ENCODE results near the gene MAP2. TPM values are rescaled to one million over a fixed set of nuclear protein-coding genes. Genes with fewer than 3 reads are reported as not detected.

Gene MAP2
- total and polyA plus RNA-seq, 10 of the 15 experiments (the other 5 are each of a cell fraction or from before 2014, with no cell fraction given), result 0.01 TPM; not detected in 9

DNA sequence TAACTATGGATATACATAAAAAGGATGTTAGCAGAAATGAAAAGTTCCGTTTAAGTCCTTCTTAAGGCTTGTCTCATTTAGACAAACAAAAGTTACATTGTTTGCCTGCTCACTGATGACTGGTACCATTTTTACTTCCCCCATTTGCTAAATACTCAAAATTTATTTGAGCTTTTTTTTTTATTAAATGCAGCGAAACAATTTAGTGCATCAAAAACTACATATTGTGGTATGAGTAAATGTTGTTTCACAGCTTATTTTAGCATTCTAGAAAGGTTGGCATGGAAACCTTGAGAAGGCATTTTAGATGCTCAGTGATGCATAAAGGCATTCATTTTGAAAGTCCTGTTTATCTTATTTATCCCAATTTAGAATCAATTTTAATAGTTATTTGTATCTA, 100.0 kb downstream of the MAP2 start (continued):
- no peak for TF ChIP-seq CHD2 (IDR thresholded peaks at IDR 0.05; ENCODE audit: borderline replicate concordance, low read depth, low read length)
- no peak for TF ChIP-seq ZBED1 (IDR thresholded peaks at IDR 0.05; ENCODE audit: borderline replicate concordance)
- TF ChIP-seq, protein P1, sequence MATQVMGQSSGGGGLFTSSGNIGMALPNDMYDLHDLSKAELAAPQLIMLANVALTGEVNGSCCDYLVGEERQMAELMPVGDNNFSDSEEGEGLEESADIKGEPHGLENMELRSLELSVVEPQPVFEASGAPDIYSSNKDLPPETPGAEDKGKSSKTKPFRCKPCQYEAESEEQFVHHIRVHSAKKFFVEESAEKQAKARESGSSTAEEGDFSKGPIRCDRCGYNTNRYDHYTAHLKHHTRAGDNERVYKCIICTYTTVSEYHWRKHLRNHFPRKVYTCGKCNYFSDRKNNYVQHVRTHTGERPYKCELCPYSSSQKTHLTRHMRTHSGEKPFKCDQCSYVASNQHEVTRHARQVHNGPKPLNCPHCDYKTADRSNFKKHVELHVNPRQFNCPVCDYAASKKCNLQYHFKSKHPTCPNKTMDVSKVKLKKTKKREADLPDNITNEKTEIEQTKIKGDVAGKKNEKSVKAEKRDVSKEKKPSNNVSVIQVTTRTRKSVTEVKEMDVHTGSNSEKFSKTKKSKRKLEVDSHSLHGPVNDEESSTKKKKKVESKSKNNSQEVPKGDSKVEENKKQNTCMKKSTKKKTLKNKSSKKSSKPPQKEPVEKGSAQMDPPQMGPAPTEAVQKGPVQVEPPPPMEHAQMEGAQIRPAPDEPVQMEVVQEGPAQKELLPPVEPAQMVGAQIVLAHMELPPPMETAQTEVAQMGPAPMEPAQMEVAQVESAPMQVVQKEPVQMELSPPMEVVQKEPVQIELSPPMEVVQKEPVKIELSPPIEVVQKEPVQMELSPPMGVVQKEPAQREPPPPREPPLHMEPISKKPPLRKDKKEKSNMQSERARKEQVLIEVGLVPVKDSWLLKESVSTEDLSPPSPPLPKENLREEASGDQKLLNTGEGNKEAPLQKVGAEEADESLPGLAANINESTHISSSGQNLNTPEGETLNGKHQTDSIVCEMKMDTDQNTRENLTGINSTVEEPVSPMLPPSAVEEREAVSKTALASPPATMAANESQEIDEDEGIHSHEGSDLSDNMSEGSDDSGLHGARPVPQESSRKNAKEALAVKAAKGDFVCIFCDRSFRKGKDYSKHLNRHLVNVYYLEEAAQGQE (IDR thresholded peaks at IDR 0.05; ENCODE audit: low read depth, low read length), result no peak
- no peak for TF ChIP-seq TCF7 (IDR thresholded peaks at IDR 0.05; ENCODE audit: borderline replicate concordance)
- no peak for TF ChIP-seq POLR2A (IDR thresholded peaks at IDR 0.05; ENCODE audit: low read depth, low read length)
- TF ChIP-seq, protein P2, sequence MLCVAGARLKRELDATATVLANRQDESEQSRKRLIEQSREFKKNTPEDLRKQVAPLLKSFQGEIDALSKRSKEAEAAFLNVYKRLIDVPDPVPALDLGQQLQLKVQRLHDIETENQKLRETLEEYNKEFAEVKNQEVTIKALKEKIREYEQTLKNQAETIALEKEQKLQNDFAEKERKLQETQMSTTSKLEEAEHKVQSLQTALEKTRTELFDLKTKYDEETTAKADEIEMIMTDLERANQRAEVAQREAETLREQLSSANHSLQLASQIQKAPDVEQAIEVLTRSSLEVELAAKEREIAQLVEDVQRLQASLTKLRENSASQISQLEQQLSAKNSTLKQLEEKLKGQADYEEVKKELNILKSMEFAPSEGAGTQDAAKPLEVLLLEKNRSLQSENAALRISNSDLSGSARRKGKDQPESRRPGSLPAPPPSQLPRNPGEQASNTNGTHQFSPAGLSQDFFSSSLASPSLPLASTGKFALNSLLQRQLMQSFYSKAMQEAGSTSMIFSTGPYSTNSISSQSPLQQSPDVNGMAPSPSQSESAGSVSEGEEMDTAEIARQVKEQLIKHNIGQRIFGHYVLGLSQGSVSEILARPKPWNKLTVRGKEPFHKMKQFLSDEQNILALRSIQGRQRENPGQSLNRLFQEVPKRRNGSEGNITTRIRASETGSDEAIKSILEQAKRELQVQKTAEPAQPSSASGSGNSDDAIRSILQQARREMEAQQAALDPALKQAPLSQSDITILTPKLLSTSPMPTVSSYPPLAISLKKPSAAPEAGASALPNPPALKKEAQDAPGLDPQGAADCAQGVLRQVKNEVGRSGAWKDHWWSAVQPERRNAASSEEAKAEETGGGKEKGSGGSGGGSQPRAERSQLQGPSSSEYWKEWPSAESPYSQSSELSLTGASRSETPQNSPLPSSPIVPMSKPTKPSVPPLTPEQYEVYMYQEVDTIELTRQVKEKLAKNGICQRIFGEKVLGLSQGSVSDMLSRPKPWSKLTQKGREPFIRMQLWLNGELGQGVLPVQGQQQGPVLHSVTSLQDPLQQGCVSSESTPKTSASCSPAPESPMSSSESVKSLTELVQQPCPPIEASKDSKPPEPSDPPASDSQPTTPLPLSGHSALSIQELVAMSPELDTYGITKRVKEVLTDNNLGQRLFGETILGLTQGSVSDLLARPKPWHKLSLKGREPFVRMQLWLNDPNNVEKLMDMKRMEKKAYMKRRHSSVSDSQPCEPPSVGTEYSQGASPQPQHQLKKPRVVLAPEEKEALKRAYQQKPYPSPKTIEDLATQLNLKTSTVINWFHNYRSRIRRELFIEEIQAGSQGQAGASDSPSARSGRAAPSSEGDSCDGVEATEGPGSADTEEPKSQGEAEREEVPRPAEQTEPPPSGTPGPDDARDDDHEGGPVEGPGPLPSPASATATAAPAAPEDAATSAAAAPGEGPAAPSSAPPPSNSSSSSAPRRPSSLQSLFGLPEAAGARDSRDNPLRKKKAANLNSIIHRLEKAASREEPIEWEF (IDR thresholded peaks at IDR 0.05; ENCODE audit: insufficient replicate concordance, low read depth, low read length), result no peak
- TF ChIP-seq, protein P3, sequence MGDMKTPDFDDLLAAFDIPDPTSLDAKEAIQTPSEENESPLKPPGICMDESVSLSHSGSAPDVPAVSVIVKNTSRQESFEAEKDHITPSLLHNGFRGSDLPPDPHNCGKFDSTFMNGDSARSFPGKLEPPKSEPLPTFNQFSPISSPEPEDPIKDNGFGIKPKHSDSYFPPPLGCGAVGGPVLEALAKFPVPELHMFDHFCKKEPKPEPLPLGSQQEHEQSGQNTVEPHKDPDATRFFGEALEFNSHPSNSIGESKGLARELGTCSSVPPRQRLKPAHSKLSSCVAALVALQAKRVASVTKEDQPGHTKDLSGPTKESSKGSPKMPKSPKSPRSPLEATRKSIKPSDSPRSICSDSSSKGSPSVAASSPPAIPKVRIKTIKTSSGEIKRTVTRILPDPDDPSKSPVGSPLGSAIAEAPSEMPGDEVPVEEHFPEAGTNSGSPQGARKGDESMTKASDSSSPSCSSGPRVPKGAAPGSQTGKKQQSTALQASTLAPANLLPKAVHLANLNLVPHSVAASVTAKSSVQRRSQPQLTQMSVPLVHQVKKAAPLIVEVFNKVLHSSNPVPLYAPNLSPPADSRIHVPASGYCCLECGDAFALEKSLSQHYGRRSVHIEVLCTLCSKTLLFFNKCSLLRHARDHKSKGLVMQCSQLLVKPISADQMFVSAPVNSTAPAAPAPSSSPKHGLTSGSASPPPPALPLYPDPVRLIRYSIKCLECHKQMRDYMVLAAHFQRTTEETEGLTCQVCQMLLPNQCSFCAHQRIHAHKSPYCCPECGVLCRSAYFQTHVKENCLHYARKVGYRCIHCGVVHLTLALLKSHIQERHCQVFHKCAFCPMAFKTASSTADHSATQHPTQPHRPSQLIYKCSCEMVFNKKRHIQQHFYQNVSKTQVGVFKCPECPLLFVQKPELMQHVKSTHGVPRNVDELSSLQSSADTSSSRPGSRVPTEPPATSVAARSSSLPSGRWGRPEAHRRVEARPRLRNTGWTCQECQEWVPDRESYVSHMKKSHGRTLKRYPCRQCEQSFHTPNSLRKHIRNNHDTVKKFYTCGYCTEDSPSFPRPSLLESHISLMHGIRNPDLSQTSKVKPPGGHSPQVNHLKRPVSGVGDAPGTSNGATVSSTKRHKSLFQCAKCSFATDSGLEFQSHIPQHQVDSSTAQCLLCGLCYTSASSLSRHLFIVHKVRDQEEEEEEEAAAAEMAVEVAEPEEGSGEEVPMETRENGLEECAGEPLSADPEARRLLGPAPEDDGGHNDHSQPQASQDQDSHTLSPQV (IDR thresholded peaks at IDR 0.05), result no peak
- TF ChIP-seq SMAD1 (IDR thresholded peaks at IDR 0.05; ENCODE audit: low read depth, partially characterized antibody), result no peak
- no peak for TF ChIP-seq ESRRA (IDR thresholded peaks at IDR 0.05; ENCODE audit: low read length)
- TF ChIP-seq NRF1 (conservative IDR thresholded peaks at IDR 0.05; ENCODE audit: low read depth, low read length), result no peak
- no peak for TF ChIP-seq IRF4 (IDR thresholded peaks at IDR 0.05; ENCODE audit: low read depth, low read length)
- no peak for TF ChIP-seq EP300 (IDR thresholded peaks at IDR 0.05; ENCODE audit: borderline replicate concordance in 1 of 2, control insufficient read depth in 1 of 2, low read depth in 2 of 2, low read length in 2 of 2)
- TF ChIP-seq MTA2 (IDR thresholded peaks at IDR 0.05; ENCODE audit: low read depth), result no peak
- TF ChIP-seq JUND (IDR thresholded peaks at IDR 0.05; ENCODE audit: low read depth, low read length), result no peak
- TF ChIP-seq, protein P4, sequence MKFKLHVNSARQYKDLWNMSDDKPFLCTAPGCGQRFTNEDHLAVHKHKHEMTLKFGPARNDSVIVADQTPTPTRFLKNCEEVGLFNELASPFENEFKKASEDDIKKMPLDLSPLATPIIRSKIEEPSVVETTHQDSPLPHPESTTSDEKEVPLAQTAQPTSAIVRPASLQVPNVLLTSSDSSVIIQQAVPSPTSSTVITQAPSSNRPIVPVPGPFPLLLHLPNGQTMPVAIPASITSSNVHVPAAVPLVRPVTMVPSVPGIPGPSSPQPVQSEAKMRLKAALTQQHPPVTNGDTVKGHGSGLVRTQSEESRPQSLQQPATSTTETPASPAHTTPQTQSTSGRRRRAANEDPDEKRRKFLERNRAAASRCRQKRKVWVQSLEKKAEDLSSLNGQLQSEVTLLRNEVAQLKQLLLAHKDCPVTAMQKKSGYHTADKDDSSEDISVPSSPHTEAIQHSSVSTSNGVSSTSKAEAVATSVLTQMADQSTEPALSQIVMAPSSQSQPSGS (IDR thresholded peaks at IDR 0.05; ENCODE audit: low read length), result no peak
- peak; percentile 61 for TF ChIP-seq JUNB (IDR thresholded peaks at IDR 0.05)
- peak; percentile 36 for TF ChIP-seq MEF2B (IDR thresholded peaks at IDR 0.05; ENCODE audit: partially characterized antibody, poor library complexity, severe bottlenecking)

Measured in GM12878 (cell line).